Measurements from ENCODE around the gene PUS7.

- TF ChIP-seq CTCF (IDR thresholded peaks at IDR 0.05) (no peak), EZH2 (IDR thresholded peaks at IDR 0.05) (no peak)
Observed at GRCh38 chr7:105532709-105533460, 10.8 kb upstream of the PUS7 start.
